Activated CD8-positive, alpha-beta memory T cell treated with anti-CD3 and anti-CD28 coated beads, Interleukin-2, amount 50 U/mL, for 4 hours (primary cell): ENCODE results near the gene ZNF133.
"Not testable (repeated sequence)": the region's sequence is repeated elsewhere in the genome, so short reads cannot be mapped to it uniquely, and the experiment has no call there.

Experiments
- DNase-seq: peaks from one replicate; pipeline ENCODE4 v3.0.0-alpha.2; 2020

Gene ZNF133

DNA sequence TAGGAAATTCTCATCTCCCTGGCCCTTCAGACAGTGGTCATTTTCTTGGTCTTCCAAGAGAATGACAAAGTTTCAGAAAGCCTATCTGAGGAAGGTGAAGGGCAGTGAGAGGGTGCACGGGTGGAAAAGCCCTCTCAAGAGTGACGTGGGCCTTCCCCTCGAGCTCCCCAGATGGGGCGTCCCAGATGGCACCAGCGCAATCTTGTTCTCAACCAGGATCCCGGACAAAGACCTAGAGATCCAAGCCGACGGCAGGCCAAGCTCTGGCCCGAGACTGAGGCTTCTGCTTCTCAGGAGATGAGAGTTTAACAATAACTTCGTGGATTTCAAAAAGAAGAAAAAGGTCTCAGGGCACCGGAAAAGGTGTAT is 797 bp upstream of the ZNF133 start:
- no peak for DNase-seq

DNA sequence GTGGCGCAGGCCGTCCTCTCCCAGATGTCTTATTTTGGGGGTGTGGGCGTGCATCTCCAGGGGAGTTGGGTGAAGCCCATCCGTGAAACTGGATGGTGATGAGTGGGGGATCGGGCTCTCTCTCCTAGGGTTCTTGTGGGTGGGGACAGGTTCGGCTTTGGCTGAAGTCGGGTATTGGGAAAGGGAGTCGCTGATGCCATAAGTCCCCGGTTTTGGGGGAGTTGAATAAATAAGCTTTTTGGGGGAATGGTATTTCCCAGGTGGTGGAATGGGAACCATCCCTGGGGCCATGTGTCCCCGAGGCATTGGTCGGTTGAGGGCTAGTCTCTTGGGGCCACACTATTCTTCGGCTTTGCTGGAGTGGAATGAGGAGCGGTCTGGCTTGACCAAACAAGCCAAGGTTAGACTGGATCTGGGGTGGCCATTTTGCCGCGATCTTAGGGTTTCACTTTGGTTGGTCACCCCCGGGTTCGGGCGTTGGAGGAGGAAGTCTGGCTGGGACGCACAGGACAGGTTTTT is 481 bp downstream of the ZNF133 start:
- DNase-seq, result peak; percentile 17

DNA sequence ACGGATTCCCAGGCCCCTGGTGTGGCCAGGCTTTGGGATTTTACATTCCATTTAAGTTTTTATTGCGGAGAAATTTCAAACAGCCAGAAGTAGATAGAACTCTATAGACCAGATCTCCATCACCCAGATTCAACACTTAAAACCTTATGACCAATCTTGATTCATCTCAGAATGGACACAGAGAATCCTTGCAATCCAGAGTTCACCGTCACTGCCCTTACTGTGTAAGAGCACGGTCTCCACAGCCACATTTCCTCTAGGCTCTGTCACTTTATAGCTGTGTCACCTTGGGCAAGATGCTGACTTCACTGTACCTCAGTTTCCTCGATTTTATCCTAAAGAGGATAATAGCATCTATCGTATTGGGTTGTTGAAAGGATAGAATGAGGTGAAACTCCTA is 979 bp downstream of the ZNF133 start:
- DNase-seq, result no peak

DNA sequence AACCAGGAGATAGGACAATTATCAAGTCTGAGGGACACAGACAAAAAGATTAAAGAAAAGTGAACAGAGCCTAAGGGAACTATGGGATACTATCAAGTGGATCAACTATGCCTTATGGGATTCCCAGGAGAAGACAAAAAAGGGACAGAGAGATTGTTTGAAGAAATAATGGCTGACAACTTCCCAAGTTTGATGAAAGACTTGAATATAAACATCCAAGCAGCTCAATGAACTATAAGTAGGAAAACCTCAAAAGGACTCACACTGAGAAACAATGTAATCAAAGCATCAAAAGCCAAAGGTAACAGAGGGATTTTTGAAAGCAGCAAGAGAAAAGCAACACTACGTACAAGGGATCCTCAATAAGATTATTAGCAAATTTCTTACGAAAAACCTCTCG is 11.0 kb downstream of the ZNF133 start:
- DNase-seq, result no peak

DNA sequence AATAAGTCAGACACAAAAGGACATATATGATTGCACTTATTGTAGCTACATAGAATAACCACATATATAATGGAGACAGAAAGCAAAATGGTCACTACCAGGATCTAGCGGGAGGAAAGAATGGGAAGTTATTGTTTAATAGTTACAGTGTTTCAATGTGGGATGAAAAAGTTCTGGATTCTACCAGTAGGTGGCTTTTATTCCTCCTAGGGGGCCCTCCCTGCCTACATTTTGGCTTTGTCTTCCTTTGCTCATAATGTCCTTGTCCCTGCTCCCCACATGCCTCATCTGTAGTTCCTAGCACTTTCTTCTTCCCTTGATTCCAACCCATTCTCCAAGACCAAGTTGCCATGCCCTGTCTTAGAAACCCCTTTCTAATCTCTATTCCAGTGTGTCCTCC is 16.3 kb downstream of the ZNF133 start:
- no peak for DNase-seq

DNA sequence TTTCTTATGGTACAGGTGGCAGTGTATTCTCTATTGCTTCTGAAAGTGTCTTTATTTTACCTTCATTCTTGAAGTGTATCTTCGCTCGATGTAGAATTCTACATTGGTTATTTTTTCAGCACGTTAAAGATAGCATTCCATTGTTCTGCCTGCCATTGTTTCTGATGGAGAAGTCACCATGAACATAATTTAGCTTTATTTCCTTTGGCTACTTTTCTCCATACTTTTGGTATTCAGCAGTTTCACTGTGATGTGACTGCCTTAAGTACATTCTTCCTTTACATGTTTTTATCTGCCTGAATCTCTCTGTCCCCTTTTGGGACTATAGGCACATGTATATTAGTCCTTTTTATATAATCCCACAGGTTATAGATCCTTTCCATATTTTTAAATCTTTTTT is 19.0 kb downstream of the ZNF133 start:
- no peak for DNase-seq

DNA sequence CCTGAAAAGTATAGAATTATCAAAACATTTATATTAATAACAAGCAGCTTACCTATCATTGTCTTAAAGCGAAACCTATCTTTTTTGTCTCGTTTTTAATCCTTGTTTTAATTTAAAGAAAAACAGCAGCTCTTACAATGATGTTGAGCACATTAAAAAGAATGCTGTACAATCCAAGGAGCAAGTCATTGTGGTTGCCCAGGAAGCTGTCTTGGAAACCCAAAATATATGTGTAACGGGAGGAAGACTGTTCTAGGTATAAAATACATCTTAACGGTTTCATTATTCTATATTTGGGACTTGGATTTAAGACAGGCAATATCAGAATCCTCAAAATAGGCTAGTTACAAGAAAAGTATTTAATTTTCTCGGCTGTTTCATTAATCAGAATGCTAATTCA is 21.7 kb downstream of the ZNF133 start:
- no peak for DNase-seq

DNA sequence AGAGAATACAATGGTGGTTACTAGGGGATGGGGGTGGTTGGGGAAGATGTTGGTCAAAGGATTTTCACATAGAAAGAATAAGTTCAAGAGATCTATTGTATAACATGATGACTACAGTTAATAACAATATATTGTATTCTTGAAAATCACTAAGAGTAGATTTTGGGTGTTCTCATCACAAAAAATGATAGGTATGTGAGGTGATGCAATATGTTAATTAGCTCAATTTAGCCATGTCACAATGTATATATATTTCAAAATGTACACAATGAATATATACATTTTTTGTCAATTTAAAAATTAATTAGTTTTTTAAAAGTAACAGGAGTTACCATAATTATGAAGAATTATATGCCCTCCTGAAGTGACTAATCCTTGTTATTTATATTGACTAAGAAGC is 22.3 kb downstream of the ZNF133 start:
- no peak for DNase-seq

DNA sequence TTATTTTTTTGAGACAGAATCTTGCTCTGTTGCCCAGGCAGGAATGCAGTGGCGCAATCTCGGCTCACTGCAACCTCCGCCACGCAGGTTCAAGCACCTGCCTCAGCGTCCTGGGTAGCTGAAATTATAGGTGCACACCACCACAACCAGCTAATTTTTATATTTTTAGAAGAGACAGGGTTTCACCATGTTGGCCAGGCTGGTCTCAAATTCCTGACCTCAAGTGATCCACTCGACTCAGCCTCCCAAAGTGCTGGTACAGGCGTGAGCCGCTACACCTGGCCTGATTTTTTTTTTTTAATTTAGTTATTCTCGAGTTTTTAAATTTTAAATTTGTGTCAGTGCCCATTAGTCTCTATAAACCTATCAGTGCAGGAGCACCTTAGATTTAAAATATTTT is 24.4 kb downstream of the ZNF133 start:
- no peak for DNase-seq

DNA sequence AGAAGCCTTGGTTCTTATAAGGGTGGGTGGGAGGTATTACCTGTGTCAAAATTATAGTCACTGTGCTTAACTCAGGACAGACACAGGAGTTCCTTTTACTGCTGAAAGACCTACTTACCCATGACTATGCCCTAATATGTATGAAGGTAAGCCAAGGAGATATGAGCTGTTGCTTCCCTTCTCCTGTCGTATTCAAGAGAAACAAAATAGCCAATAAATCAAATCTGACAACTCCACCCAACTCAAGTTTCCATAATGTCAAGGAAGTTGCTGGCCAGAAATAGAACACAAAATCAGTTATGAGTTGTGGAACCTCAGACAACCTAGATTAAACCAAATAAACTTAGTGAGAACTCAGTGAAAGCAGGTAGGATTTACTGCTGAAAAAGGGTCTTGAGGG is 25.1 kb downstream of the ZNF133 start:
- DNase-seq, result no peak

DNA sequence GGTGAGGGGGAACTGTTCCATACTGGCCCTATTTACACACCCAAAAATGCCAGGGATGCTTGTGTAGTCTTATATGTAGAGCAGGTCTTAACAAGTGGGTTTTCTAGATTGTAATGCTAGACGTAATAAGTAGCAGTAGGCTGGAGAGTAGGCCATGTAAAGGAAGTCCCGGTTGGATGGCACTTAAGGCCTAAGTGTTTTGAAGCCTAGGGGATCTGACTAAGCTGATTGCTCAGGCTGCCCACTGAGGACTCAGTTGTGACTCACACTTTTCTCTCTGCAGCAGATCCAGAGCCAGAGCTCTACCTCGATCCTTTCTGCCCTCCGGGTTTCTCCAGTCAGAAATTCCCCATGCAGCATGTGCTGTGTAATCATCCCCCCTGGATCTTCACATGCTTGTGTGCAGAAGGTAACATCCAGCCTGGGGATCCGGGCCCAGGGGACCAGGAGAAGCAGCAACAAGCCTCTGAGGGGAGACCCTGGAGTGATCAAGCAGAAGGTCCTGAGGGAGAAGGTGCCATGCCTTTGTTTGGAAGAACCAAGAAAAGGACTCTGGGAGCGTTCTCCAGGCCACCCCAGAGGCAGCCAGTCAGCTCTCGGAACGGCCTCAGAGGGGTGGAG is 26.6 kb downstream of the ZNF133 start:
- DNase-seq, result no peak

DNA sequence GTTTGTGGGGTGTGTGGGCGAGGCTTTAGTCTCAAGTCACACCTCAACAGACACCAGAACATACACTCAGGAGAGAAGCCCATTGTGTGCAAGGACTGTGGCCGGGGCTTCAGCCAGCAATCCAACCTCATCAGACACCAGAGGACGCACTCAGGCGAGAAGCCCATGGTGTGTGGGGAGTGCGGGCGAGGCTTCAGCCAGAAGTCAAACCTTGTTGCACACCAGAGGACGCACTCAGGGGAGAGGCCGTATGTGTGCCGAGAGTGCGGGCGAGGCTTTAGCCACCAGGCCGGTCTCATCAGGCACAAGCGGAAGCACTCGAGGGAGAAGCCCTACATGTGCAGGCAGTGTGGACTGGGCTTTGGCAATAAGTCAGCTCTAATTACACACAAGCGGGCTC is 27.8 kb downstream of the ZNF133 start:
- DNase-seq, result no peak

DNA sequence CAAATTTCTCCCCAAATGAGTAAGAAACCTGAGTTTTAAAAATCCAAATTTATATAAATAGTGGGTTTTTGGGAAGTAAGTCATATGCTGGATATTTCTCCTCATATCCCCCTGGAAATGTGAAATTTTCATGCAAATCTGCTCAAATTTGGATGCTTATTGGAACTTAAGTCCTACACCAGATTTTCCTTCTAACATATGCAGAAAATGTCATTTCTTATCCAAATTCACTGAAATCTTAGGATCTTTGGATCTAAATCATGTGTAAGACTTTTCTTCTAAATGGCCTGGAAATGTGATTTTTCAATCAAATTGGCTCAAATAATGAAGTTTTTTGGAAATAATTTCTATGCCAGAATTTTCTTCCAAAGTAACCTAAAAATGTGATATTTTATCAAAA is 33.0 kb downstream of the ZNF133 start:
- no peak for DNase-seq

DNA sequence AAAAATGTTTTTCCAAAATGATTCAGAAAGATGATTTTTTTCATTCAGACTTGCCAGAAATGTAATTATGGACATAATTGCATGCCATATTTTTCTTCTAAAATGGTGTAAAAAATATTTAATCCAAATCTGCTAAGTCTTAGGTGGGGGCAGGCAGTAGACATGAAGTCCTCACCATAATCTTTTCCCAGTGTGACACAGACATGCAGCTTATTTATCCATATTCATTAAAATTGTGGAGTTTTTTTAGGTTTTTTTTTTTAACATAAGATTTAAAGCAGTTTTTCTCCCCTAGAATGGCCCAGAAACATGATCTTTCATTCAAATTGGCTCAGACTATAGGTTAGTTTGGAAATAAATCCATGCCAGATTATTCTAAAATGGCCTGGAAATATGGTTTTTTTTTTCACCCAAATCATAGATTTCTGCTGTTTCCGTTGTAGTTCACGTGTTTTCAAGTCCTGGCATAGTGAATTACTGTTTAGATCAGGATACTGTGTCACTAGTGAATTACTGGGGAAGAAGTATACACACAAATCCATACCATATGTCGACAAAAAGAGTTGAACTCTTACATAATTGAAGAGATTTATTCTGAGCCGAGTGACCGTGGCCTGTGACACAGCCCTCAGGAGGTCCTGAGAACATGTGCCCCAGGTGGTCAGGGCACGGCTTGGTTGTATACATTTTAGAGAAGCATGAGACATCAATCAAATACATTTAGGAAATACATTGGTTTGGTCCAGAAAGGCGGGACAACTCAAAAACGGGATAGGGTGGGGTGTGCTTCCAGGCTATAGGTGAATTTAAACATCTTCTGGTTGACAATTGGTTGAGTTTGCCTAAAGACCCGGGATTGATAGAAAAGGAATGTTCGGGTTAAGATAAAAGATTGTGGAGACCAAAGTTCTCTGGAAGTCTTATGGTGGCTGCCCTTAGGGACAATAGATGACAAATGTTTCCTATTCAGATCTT is 33.9 kb downstream of the ZNF133 start:
- no peak for DNase-seq

DNA sequence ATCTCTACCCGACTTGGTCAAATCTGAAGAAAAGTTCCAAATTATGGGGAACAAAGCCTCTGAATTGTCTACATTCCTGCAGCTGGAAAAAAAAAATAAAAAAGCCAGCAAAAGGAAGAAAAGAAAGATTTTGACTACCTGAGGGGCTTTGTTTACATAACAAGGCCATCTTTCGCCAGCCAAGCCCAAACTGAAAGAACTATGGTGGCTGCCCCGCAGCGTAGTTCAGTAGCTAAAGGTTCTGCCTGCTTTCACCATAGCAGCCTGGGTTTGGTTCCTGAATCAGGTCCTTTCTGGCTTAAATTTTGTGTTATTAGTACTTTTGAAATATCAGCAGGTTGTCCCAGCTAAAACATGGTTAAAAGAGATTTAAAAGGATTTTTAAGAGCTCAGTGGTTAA is 35.4 kb downstream of the ZNF133 start:
- no peak for DNase-seq

DNA sequence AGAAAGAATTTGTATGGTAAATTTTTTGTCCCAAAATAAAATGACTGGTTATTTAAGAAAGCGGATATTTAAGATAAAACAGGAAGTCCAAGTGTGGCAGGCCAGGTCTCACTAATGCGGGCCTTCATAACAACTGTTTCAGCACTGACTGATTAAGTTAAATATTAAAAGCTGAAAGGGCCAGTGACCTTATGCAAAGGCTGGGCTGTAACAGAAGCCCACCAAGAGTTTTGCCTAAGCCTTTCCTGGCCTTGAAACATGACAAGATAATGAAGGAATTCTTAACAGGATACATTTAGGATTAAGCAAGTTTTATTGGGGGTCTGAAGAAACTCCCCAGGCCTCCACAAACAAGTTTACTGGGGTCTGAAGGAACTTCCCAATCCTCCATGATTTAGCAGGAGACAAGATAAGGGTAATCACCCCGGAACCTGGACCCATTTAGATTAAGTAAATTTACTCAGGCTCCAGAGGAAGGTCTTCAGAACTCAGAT is 36.3 kb downstream of the ZNF133 start:
- DNase-seq, result no peak

DNA sequence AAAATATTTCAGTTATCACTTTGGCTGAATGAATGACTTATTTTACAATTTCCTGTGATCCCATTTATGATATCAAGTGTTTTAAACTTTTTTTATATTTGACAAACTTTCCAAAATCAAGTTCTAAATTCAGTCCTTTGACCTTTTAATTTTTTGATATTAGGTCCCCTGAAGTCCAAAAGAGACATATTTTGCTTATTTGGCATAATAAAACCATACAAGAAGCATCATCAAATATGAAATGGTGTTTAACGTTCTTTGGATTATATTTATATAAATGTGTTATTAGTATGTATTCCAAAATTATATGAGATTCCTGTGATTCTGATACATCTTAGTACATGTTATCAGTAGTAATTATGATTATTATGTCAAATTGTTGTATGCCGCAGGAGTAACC is 38.7 kb downstream of the ZNF133 start:
- DNase-seq, result no peak

DNA sequence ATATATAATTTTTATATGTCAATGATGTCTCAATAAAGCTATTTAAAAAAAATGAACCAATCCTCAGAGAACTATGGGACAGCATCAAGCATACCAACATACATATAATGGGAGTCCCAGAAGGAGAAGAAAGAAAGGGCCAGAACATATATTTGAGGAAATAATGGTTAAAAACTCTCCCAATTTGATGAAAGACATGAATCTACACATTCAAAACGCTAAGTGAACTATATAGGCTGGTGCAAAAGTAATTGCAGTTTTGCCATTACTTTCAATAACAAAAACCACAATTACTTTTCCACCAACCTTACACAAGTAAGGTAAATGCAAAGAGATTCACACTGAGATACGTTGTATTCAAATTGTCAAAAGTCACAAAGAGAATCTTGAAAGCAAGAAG is 43.4 kb downstream of the ZNF133 start:
- no peak for DNase-seq

DNA sequence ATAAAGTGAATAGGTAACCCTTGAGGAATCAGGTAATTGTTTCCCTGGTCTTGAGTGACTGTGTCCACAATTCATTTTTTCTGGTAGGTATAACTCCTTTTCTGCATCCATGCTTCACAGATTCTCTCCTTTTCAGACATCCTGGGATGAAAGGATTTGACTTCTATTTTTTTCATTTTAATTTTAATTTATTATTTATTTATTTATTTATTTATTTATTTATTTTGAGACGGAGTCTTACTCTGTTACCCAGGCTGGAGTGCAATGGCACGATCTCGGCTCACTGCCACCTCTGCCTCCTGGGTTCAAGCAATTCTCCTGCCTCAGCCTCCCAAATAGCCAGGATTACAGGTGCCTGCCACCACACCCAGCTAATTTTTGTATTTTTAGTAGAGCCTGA is 61.4 kb downstream of the ZNF133 start:
- DNase-seq, result not testable (repeated sequence)

DNA sequence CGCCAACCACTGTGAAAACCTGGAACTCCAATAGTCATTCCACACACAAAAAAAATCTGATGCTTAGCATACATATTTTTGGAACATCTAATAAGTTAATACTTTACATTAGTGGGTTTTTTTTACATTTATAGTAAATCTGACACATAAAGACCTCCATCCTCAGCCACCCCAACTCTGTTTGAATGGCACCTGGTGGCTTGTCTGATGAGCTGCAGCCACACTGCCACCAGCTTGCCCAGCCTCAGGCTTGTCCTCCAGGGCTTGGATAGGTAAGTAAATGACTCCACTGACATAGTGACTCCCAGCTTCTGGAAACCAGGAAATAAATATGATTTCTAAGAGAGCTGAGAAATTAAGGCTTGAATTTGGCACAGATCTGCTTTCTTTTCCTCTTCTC is 71.5 kb downstream of the ZNF133 start:
- no peak for DNase-seq

DNA sequence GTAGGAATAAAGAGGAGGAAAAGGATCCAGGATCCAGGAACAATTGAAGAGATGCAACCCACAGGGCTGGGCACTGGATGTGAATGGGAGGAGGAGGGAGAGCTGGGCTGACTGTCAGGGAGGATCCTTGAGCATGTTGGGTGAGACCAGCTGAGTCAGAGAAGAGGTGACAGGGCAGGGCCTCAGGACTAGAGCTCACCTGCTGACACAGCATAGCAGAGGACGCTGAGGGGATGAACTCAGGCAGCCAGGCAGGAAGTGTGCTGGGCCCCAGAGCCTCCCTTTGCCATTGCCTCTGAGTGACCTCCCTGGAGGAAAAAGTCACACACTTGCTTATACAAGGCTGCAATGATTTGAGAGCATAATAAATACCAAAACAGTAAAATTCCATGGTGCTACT is 72.3 kb downstream of the ZNF133 start:
- DNase-seq, result no peak

DNA sequence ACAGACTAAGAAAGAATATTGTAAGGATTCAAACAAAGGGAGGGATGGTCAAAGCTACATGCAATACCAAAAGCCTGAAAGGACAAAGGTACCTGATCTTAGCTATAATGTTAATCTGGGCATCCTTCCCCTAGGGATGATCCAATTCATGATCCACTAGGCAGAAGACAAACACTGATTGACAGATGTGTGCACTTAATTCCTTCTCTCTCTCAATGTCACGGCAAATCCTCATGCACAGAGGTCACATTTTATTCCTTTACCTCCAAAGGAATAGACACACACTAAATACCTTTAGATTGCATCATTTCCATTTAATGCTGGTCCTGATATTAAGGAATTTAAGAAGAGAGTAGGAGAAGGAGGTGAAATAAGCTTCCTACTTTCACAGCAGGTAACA is 73.4 kb downstream of the ZNF133 start:
- DNase-seq, result no peak

DNA sequence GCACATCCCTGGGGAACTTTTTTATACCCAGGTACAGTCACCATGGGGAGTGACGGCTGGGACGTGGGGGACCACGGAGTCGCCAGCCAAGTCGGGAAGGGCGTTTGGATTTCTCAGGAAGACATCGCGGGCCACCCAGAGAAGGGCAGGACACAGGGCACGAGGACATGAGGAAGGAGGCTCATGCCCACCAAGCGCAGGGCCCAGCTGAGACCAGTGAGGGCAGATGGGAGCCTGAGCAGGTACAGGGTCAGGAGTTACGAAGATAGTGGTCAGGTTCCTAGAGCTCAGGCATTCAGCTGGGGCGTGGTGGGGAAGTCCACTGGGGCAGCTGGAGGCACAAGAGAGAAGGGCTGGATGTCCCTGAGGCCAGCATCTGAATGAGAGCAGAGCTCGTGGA is 74.6 kb downstream of the ZNF133 start:
- no peak for DNase-seq

DNA sequence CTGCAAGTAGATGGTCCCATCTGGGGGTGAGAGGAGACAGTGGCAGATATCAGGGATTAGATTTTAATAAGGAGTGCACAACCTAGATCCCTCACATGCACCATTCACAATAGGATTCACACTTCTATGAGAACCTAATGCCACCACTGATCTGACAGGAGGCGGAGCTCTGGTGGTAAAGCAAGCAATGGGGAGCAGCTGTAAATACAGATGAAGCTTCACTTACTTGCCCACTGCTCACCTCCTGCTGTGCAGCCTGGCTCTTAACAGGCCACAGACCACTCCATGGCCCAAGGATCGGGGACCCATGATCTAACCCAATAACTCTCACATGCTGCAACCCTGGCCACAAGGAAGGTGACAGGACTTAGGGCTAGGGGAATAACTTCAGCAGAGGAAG is 75.4 kb downstream of the ZNF133 start:
- no peak for DNase-seq
